ENCODE data around the gene YIF1B. TPM values are rescaled to one million over a fixed set of nuclear protein-coding genes. Genes with fewer than 3 reads are reported as not detected.

The YIF1B gene
- total and polyA plus RNA-seq, 2 of the 4 experiments (the other 2 are of a cell fraction): 72.2 to 165 TPM

GRCh38 chr19:38306236-38306635 lies 9.5 kb downstream of the YIF1B start:
- intact Hi-C loops (cut with micrococcal nuclease): no loop called here
- in situ Hi-C loops (cut with MboI; ENCODE audit: low sequenced_read_pairs): no loop called here

More at GRCh38 chr19:38306236-38306635, 9.5 kb downstream of the YIF1B start:
- Histone ChIP-seq H4K20me1 (ENCODE audit: insufficient read depth, low read length) (peaks cover 4% of the 10 kb centered on the region; the same call in 1 of the 2 replicates), H4K8ac (ENCODE audit: low read depth in 2 of 2, low read length in 2 of 2) (no peak overlapping the region), H3K36me3 (ENCODE audit: control insufficient read depth, insufficient read depth, low read length) (peaks cover 30% of the 10 kb centered on the region), H3K79me1 (ENCODE audit: low read depth in 1 of 2, low read length in 2 of 2) (peaks cover 7 to 22% of the 10 kb centered on the region in 2 experiments), H3K9ac (ENCODE audit: low read depth, low read length) (no peak overlapping the region), H3K9me3 (ENCODE audit: control insufficient read depth, insufficient read depth, low read length) (no peaks in the 10 kb centered on the region), H3K4me3 (ENCODE audit: insufficient read depth, low read depth, low read length) (no peak overlapping the region), H2BK15ac (ENCODE audit: low read depth, low read length) (no peak overlapping the region), H4K5ac (ENCODE audit: low read depth, low read length) (no peak overlapping the region), H2AK5ac (ENCODE audit: low read depth, low read length) (no peak overlapping the region), H3K18ac (ENCODE audit: low read depth, low read length) (no peak overlapping the region), H3K27me3 (ENCODE audit: control insufficient read depth, insufficient read depth, low read length) (no peaks in the 10 kb centered on the region), H2AFZ (replicated peaks; ENCODE audit: low read length, poor library complexity) (no peak overlapping the region), H3K27ac (ENCODE audit: insufficient read depth, low read length) (no peak overlapping the region), H2BK20ac (ENCODE audit: low read depth, low read length) (no peak overlapping the region), H2BK120ac (ENCODE audit: low read depth, low read length) (no peak overlapping the region), H2AK9ac (replicated peaks; ENCODE audit: low read depth, low read length, poor library complexity) (no peak overlapping the region), H3K56ac (ENCODE audit: extremely low read depth, insufficient read depth, low read length) (no peak overlapping the region), H3K23ac (ENCODE audit: low read depth, low read length) (no peak overlapping the region), H2BK5ac (ENCODE audit: low read depth, low read length, poor library complexity, severe bottlenecking) (no peak overlapping the region), H3K4me1 (ENCODE audit: control insufficient read depth, insufficient read depth, low read length) (0 out of 2 replicates have a peak, but pooled peaks cover 2% of the 10 kb centered on the region), H3K9me1 (ENCODE audit: insufficient read depth, low read length) (peaks cover 3% of the 10 kb centered on the region), H3K4ac (ENCODE audit: low read depth, low read length) (no peak overlapping the region), H3K4me2 (ENCODE audit: low read depth, low read length) (no peak overlapping the region), H4K91ac (ENCODE audit: insufficient read depth, low read depth, low read length) (no peak overlapping the region), H3K14ac (replicated peaks; ENCODE audit: low read depth, low read length) (no peak overlapping the region)
- no peak for ATAC-seq (ENCODE audit: low read depth)
- CTCF ChIA-PET: no interaction called here
- WGBS, 2 experiments (ENCODE audit: extremely low coverage in 2 of 2, insufficient read length in 1 of 2): no CpG with 5 or more reads among the region's 3 CpGs
- DNase-seq: no peak
- POLR2A ChIA-PET (ENCODE audit: unreplicated experiment): no interaction called here
- BruUV-seq (replicated peaks): no TSS peak
- dilution Hi-C loops (cut with HindIII; ENCODE audit: low sequenced_read_pairs, unreplicated experiment): no loop called here
- TF ChIP-seq BHLHE40 (IDR thresholded peaks at IDR 0.05; ENCODE audit: low read depth, low read length) (no peak), MAZ (IDR thresholded peaks at IDR 0.05; ENCODE audit: borderline replicate concordance, low read depth, low read length) (no peak), MXI1 (IDR thresholded peaks at IDR 0.05; ENCODE audit: borderline replicate concordance, low read depth, low read length) (no peak), USF2 (IDR thresholded peaks at IDR 0.05; ENCODE audit: low read depth, low read length) (no peak), CEBPB (IDR thresholded peaks at IDR 0.05; ENCODE audit: low read depth, low read length) (no peak), FOS (IDR thresholded peaks at IDR 0.05; ENCODE audit: low read depth, low read length) (no peak), CTCF (conservative IDR thresholded peaks at IDR 0.05; ENCODE audit: low read depth, low read length) (no peak), SMC3 (IDR thresholded peaks at IDR 0.05; ENCODE audit: low read depth, low read length) (no peak), RCOR1 (IDR thresholded peaks at IDR 0.05; ENCODE audit: insufficient replicate concordance, low read length) (no peak), MAFK (IDR thresholded peaks at IDR 0.05; ENCODE audit: low read depth, low read length) (no peak), NFE2L2 (IDR thresholded peaks at IDR 0.05; ENCODE audit: low read depth, low read length) (no peak), ELK1 (IDR thresholded peaks at IDR 0.05; ENCODE audit: borderline replicate concordance, low read depth, low read length) (no peak), CHD1 (IDR thresholded peaks at IDR 0.05; ENCODE audit: low read depth, low read length) (no peak), RFX5 (IDR thresholded peaks at IDR 0.05; ENCODE audit: low read depth, low read length) (no peak), RAD21 (IDR thresholded peaks at IDR 0.05; ENCODE audit: low read length) (no peak), POLR2A (IDR thresholded peaks at IDR 0.05; ENCODE audit: low read depth, low read length) (no peak)
